Measurements from ENCODE around the gene OBSL1. TPM values are rescaled to one million over a fixed set of nuclear protein-coding genes. Genes with fewer than 3 reads are reported as not detected.

Gene OBSL1
- total RNA-seq, 1 experiment from 2014 or later, result 53.1 TPM

DNA sequence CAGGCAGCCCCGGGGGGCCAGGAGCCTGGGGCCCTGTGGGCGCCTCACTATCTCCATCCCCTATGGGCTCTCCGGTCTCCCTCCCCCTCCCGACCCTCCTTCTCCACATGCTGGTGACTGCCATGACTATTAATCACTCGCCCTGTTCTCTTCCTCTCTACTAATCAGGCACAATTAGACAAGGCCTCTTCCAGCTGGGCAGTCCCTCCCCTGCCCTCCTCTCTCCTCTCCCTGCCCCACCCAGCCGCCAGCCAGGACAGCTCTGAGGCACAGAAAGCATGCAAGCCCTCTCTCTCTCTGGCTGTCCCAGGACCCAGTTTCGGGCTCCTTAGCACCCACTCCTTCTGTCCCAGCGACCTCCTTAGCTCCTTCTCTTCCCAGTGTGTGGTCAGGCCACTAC lies 51.3 kb downstream of the OBSL1 start:
- no peak overlapping the region for H3K27ac ChIP-seq
- no peak for DNase-seq (ENCODE audit: low read depth in 1 of 2, low spot score in 2 of 2)
- peaks cover 31% of the 10 kb centered on the region for H3K27me3 ChIP-seq (replicated peaks)
- H3K4me3 ChIP-seq, result no peak overlapping the region
- peaks cover 14% of the 10 kb centered on the region for H3K4me1 ChIP-seq (replicated peaks)
- H3K9me3 ChIP-seq (replicated peaks), result no peaks in the 10 kb centered on the region
- H3K36me3 ChIP-seq, result no peaks in the 10 kb centered on the region

DNA sequence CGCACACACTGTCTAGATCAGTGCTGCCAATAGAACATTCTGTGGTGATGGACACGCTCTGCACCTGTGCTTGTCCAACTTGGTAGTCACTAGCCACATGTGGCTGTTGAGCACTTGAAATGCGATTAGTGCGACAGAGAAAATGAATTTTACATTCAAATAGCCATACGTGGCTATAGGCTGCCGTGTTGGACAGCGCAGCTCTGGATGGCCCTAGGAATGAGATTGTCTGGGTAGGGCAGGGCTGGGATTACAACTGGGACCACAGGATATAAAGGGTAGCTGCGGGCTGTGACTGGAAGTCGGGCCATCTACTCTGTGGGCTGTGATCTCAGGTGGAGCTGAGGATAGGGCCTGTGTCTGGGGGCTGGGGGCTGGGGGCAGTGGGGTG lies 51.8 kb downstream of the OBSL1 start:
- H3K9me3 ChIP-seq (replicated peaks), result no peaks in the 10 kb centered on the region
- peaks cover 36% of the 10 kb centered on the region for H3K27me3 ChIP-seq (replicated peaks)
- no peak overlapping the region for H3K27ac ChIP-seq
- peaks cover 14% of the 10 kb centered on the region for H3K4me1 ChIP-seq (replicated peaks)
- DNase-seq (ENCODE audit: low read depth in 1 of 2, low spot score in 2 of 2), result no peak
- no peaks in the 10 kb centered on the region for H3K36me3 ChIP-seq
- no peak overlapping the region for H3K4me3 ChIP-seq

DNA sequence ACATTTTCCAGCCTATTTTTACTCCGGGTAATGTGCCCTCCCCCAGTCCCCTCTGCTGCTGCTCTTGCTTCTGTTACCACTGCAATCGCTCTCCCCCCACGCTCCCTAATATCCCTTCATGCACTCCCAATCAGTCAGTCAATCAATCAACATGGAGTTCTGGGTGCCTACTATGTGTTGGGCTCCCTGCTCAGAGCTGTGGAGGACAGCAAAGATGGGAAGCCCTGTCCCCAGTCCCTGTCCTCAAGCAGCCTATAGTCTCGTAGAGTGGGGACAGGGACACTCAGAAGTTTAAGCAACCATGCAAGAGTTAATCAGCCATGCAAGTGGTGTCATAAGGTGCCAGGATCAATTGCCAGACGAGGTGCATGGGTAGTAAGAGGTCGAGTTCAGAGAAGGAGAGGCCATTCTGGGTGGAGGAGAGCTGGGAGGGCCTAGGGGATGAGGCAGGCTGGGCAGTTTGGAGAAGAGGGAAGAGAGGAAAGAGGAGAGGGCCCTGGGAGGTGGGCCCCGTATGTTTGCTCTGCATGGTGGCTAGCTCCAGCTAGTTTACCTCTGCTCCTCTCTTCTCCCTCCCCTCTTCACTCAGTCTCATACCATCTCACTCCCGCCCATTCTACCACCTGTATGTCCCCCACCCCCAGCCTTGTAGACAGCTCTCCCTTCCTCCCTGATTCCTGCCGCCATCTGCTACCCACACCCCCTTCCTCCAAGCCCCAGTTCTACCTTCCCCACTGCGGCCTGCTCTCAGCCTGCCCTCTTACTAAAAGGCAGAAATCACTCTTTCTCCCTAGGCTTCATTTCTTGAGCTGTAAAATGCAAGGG lies 53.2 kb downstream of the OBSL1 start:
- no peaks in the 10 kb centered on the region for H3K9me3 ChIP-seq (replicated peaks)
- no peak for DNase-seq (ENCODE audit: low read depth in 1 of 2, low spot score in 2 of 2)
- H3K4me3 ChIP-seq, result no peak overlapping the region
- no peak overlapping the region for H3K27ac ChIP-seq
- peaks cover 14% of the 10 kb centered on the region for H3K4me1 ChIP-seq (replicated peaks)
- no peaks in the 10 kb centered on the region for H3K36me3 ChIP-seq
- H3K27me3 ChIP-seq (replicated peaks), result peaks cover 44% of the 10 kb centered on the region

DNA sequence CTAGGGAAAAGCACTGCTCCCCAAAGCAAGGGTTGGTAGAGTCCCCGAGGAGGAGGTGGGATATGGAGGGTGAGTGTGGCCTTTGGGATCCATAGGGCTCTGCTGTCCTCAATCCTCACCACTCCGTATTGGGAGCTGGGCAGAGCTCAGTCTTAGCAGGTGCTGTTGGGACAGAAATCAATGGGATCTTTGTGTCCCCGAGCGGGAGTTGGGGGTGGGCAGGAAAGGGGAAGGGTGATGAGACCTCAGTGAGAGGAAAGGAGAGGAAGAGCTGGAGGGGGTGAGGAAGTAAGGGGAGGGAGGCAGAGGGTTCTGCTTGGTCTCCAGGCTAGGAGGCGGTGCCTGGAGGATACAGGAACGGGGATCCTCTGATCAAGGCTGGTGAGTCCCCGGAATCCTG lies 54.5 kb downstream of the OBSL1 start:
- H3K27me3 ChIP-seq (replicated peaks), result peaks cover 55% of the 10 kb centered on the region

DNA sequence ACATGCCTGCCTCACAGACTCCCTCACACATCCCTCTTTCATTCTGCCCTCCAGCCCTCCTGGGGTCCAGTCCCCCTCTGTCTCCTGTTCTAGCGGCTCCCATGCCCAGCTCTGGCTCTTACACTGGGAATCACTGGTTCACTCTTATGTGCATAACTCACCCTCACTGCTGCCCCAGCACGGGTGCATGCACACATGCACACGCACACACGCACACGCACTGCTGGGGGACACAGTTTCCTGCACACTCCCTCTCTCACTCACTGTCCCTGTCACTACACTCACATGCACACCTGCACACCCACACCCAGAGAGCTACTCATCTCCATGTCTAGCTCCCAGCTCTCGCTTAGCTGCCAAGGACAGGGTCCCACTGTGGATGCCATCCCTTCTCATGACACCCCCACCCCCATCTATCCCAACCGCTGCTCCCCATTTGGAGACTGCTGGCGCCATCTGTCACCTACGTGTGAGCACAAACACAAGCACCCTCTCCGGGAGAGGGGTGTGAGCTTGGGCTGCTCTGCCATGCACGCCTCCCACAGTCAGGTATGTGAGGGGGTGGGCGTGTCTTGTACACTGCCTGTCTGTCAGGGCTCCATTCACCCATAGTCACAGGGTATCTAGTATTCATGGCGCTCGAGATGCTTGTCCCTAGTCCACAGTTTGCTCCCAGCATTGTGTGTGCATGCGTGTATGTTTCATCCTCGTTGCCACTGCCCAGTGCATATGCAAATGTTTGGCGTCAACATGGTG lies 55.3 kb downstream of the OBSL1 start:
- H3K4me1 ChIP-seq (replicated peaks), result no peaks in the 10 kb centered on the region
- no peaks in the 10 kb centered on the region for H3K9me3 ChIP-seq (replicated peaks)
- H3K36me3 ChIP-seq, result no peaks in the 10 kb centered on the region
- no peak overlapping the region for H3K4me3 ChIP-seq
- DNase-seq (ENCODE audit: low read depth in 1 of 2, low spot score in 2 of 2), result no peak
- H3K27ac ChIP-seq, result no peak overlapping the region
- peaks cover 60% of the 10 kb centered on the region for H3K27me3 ChIP-seq (replicated peaks)

More for the DNA sequence above, 54.5 kb downstream of the OBSL1 start:
- no peak overlapping the region for H3K4me3 ChIP-seq
- H3K27ac ChIP-seq, result no peak overlapping the region
- H3K4me1 ChIP-seq (replicated peaks), result peaks cover 7% of the 10 kb centered on the region
- no peaks in the 10 kb centered on the region for H3K9me3 ChIP-seq (replicated peaks)
- no peaks in the 10 kb centered on the region for H3K36me3 ChIP-seq
- DNase-seq (ENCODE audit: low read depth in 1 of 2, low spot score in 2 of 2), result no peak

DNA sequence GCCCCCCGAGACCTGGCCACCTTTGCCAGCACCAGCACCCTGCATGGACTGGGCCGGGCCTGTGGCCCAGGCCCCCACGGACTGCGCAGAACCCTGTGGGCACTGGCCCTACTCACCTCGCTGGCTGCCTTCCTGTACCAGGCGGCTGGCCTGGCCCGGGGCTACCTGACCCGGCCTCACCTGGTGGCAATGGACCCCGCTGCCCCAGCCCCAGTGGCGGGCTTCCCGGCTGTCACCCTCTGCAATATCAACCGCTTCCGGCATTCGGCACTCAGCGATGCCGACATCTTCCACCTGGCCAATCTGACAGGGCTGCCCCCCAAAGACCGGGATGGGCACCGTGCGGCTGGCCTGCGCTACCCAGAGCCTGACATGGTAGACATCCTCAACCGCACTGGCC lies 56.5 kb downstream of the OBSL1 start:
- DNase-seq (ENCODE audit: low read depth in 1 of 2, low spot score in 2 of 2), result no peak
- Histone ChIP-seq H3K36me3 (no peaks in the 10 kb centered on the region), H3K27me3 (replicated peaks) (peaks cover 72% of the 10 kb centered on the region), H3K27ac (no peak overlapping the region), H3K4me1 (replicated peaks) (peaks cover 7% of the 10 kb centered on the region), H3K9me3 (replicated peaks) (no peaks in the 10 kb centered on the region), H3K4me3 (no peak overlapping the region)

DNA sequence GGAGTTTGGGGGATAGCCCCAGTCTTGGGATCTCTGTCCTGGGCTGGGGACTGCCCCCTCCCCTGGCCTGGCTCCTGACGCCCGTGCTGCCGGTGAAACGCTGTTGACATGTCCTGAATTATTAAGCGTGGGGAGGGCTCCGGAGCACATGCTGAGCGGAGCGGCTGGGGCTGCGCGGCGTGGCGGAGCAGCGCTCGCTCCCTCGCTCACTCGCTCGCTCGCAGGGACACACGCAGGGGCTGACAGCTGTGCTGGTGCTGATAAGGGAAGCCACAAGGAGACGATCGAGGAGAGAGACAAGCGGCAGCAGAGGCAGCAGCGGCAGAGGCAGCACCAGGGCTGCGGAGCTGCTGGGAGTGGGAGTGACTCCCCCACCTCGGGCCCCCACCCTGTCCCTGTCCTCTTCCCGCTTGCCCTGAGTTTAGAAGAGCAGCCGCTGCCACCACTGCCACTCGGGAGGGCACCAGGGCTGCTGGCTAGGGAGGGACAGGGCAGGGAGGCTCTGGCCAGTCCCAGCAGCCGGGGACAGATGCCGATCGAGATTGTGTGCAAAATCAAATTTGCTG lies 57.1 kb downstream of the OBSL1 start, which contains the start of gene ASIC4:
TSS of gene ASIC4 (plus strand) at position 287 of the 566 bp plus-strand sequence. CDS start at position 530, 243 bp downstream.
- peaks cover 76% of the 10 kb centered on the region for H3K27me3 ChIP-seq (replicated peaks)
- H3K4me1 ChIP-seq (replicated peaks), result peaks cover 10% of the 10 kb centered on the region
- H3K9me3 ChIP-seq (replicated peaks), result no peaks in the 10 kb centered on the region
- no peak within 1 kb of the TSS for H3K27ac ChIP-seq
- no peaks in the 10 kb centered on the region for H3K36me3 ChIP-seq
- no peak within 1 kb of the TSS for H3K4me3 ChIP-seq
- DNase-seq (ENCODE audit: low read depth in 1 of 2, low spot score in 2 of 2), result no peak

DNA sequence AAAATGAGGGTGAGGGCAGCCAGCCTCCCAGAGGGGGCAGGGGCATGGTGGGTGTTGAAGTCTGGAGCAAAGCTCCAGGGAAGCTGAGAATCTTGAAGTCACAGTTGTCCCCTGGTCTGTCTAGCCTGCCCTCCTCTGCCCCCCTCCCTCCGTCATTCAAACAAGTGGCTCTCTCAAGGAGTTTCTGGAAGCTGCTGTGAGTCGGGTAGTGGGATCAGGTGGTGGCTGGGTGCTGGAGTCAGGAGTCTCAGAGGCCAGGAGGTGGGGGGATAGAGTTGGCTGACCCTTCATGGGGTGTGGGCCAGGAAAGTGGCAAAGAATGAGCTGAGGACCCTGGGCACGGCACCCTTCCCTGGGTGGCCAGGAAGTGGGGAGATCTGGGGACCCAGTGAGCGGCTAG lies 57.6 kb downstream of the OBSL1 start:
- Histone ChIP-seq H3K36me3 (no peaks in the 10 kb centered on the region), H3K27ac (no peak overlapping the region), H3K27me3 (replicated peaks) (peaks cover 76% of the 10 kb centered on the region), H3K4me1 (replicated peaks) (peaks cover 10% of the 10 kb centered on the region), H3K4me3 (no peak overlapping the region), H3K9me3 (replicated peaks) (no peaks in the 10 kb centered on the region)
- no peak for DNase-seq (ENCODE audit: low read depth in 1 of 2, low spot score in 2 of 2)

DNA sequence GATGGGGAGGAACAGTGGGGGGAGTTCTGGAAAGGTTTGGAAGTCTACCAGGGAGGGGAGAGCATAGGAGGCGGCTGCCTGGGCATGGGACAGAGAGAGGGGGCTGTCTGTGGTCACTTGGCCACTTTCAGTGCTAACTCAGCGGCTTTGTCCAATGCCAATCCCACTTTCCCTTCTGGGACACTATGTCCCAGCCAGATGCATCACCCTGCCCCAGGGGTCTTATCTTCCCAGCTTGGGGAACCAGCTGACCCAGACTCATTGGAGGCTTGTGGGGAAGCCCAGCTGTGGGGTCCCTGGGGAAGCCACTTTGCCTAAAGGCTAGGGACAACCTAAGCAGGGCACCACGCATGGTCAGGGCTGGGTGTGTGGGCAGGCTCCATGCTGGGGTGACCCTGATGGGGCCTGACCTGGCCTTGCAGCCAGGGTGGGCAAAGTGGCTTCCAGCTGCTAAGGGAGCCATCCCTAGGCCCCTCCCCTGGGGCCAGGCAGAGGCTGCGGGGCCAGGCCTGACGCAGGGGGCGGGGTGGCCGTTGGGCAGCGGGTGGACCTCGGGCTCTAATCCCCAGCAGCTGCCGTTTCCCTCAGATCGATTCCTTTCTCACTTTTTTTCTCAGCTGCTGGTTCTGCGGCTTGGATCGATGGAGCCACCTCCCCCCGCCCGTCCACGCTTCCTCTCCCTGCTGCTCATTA lies 58.7 kb downstream of the OBSL1 start:
- DNase-seq (ENCODE audit: low read depth in 1 of 2, low spot score in 2 of 2), result no peak
- Histone ChIP-seq H3K4me3 (no peak overlapping the region), H3K9me3 (replicated peaks) (no peaks in the 10 kb centered on the region), H3K27me3 (replicated peaks) (peaks cover 70% of the 10 kb centered on the region), H3K27ac (no peak overlapping the region), H3K4me1 (replicated peaks) (peaks cover 10% of the 10 kb centered on the region), H3K36me3 (no peaks in the 10 kb centered on the region)

DNA sequence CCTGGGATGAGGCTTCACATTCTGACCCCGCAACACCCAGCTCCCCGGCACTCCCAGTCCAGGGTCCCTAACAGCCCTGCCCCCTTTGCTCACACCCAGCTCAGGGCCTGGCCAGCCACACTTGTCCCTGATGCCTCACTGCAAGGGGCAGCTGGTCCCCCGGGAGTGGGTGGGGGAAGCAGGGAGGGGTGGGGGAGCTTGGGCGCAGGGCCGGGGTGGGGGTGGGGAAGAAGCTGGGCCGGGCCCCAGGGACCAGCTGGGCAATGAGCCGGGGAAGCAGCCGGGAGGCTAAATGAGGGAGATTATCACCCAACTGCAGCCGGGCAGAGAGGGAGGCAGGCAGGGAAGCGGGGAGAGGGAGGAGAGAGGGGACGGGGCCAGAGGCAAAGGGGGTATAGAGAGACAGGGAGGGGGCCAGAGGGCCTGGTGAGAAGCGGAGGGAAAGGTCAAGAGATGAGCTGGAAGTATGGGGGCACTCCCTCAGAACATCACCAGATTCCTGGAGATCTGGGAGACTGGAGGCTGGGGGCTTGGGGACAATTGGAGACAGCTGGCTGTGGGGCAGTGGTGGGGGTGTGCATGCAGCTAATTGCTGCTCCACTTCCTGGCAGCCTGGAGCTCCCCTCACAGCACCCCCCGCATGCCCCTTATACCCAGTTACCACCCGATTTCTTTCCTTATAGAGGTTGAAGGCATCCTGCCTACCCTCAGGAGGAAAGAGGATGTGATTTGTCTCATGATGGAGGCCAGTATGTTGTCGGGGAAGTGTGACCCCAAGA lies 59.6 kb downstream of the OBSL1 start:
- H3K9me3 ChIP-seq (replicated peaks), result no peaks in the 10 kb centered on the region
- H3K4me1 ChIP-seq (replicated peaks), result peaks cover 10% of the 10 kb centered on the region
- H3K36me3 ChIP-seq, result no peaks in the 10 kb centered on the region
- peaks cover 65% of the 10 kb centered on the region for H3K27me3 ChIP-seq (replicated peaks)
- no peak overlapping the region for H3K4me3 ChIP-seq
- DNase-seq (ENCODE audit: low read depth in 1 of 2, low spot score in 2 of 2), result no peak
- no peak overlapping the region for H3K27ac ChIP-seq

DNA sequence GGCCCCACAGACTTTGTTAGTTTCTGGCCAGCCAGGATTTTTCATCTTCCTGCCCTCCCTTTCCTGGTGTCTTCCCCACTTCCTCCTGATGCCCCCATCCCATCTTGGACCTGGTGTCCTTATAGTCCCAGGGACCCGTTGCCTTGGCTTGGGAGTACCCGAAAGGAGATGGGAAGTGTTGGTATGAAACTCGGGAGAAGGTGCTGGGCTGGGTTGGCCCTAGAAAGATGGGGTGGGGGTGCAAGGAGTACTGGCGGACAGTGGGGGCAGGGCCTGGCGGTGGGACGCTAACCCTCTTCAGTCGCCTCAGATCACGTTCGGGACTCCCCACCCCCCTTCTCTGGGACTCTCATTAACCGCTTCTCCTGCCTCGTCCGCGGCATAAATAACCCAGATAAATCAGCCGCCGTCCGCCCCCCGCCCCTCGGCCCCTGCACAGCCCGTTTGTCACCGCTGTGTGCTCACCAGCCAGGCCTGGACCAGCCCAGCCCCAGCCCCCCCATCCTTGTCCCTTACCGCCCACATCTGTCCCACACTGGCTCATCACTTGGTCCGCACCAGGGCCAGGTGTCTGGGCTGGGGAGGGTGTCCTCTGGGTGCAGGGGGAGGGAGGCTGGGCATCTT lies 60.7 kb downstream of the OBSL1 start:
- Histone ChIP-seq H3K4me3 (no peak overlapping the region), H3K36me3 (no peaks in the 10 kb centered on the region), H3K4me1 (replicated peaks) (peaks cover 10% of the 10 kb centered on the region), H3K27me3 (replicated peaks) (peaks cover 59% of the 10 kb centered on the region), H3K27ac (no peak overlapping the region), H3K9me3 (replicated peaks) (no peaks in the 10 kb centered on the region)
- no peak for DNase-seq (ENCODE audit: low read depth in 1 of 2, low spot score in 2 of 2)

DNA sequence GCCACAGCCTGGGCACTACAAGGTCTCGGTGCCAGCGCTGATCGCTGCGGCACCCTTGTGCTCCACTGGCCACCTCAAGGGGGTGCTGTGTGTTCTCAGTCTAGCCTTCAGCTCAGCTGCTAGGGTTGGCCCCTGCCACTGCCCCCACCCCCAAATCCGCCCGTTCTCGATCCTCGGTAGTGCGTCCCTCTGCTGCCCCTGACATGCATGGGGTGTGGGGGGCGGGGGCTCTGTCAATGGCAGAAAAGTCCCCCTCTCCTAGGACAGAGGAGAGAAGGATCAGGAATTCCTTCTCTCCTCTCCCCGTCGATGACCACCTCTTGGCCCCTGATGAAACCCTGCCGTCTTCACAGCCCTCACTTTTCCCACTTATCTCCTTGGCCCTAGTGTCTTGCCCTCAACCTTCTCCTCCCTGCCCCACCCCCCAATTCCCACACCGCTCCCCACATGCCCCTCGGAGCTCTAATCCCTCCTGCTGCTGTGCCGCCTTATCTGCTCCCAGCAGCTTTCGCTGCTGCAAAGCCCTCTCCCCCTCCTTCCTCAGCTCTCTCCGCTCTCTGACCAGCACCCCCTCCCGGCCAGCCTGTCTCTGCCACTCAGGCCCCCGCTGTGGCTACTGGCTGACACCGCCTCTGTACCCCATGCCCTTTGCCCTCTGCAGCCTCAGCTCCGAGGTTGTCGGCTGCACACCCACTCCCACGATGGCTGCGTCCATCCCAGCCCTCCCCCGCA lies 61.4 kb downstream of the OBSL1 start:
- Histone ChIP-seq H3K36me3 (no peaks in the 10 kb centered on the region), H3K4me1 (replicated peaks) (peaks cover 10% of the 10 kb centered on the region), H3K4me3 (no peak overlapping the region; the same call in 1 of the 2 replicates), H3K27me3 (replicated peaks) (peaks cover 52% of the 10 kb centered on the region), H3K9me3 (replicated peaks) (no peaks in the 10 kb centered on the region), H3K27ac (no peak overlapping the region)
- DNase-seq (ENCODE audit: low read depth in 1 of 2, low spot score in 2 of 2), result peak; percentile 39 to 59
